Dermis microvascular lymphatic vessel endothelial cell (primary cell): ENCODE measurements around the gene TWF1. TPM values are rescaled to one million over a fixed set of nuclear protein-coding genes. Genes with fewer than 3 reads are reported as not detected.
A peak's percentile ranks its signal among the peaks of the same experiment; 100 is the strongest.
"Not testable (repeated sequence)": the region's sequence is repeated elsewhere in the genome, so short reads cannot be mapped to it uniquely, and the experiment has no call there.

Experiments used
- DNase-seq, 2 donors: peaks; one replicate each; pipeline versions ENCODE4 v3.0.0 to v3.0.0-alpha.2; 2010; ENCODE audit warnings: low read depth in 2 of 2
- total RNA-seq: library from RNA; depleted of rRNA; stranded (reverse); fragments of >200 nt; gene quantifications from 2 replicates; pipeline ENCODE4 v1.2.1, GENCODE V29; 2014

Gene TWF1
- total RNA-seq, 1 donor from 2014 or later: 95.4 TPM

DNA sequence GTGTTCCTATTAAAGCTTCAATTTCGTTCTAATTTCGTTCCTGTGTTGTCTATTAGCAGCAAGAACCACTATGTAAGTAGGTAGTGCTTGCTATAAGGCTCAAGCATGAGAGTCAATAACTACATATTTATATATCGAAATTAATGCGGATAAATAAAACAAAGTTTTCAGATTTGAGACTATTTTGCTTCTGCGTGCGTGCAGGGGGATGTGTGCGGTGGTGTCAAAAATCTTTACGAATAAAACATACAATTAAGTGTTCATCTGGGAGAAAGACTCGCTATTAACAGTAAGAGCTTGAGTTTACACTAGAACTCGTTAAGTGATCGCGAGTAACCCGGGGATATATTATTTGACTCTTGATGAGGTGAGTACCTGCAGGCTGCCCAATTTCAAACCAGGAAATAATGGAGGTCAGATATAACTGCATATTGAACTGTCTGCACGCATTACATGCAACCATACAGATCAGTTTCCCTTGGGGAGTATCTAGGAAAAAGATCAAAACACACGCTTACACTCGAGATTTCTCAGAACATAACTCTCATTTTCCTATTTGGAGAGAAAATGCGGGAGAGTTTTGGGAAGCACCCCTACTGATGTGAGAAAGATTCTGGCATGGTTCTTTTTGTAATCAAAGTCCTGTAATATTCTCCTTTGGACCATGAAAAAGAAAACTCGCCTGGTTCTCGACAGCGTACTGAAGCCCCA, 813 bp downstream of the TWF1 start:
- DNase-seq: no peak

DNA sequence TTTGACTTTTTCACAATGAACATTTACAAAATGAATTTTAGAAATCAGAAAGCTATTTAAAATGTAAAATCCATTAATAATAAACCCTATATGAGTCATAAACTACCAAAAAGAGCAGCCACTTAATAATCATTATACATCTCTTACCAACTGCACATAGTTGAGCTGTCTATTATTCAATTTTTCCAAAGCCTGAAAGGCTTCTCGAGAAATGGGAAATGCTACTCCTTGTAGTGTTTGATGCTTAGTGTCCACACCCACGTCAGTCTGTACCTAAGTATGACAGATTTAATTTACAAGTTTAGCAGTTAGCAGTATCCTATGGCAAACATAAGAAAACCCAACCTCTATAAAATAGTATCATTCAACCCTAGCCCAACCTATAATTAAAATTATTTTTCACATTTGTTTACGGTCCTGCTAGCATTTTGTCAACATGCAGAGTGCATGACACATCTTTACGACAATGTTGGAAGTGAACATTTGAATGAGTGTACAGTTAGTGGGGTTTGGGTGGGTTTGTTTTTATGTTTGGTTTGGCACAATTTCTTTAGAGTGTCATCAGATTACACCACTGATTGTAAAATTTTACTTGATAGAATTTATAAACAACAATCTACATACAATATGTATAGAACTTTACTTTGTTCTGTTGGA, 8.4 kb downstream of the TWF1 start:
- DNase-seq: no peak

DNA sequence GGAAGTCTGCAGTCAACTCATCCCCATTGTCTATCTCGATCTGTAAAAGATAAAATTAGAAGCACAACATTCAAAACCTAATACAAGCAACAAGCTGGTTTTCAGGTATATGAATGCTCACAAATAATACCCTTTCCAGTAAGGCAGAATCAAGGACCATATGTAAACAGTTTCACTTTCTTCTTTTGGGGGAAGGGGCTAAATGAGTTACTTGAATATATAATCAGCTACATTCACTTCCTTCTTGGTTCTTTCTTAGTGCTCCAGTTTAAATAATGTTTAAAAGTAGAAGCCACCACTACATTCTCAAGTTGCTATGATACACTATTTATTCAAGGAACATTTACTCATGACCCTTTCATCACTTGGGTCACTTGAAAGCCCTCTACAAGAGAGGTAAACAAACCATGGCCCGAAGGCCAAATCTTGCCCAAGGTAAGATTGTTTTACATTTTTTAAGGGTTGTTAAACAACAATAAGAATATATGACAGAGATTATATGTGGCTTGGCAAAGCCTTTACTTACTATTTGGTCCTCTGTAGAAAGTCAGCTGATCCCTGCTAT, 10.3 kb downstream of the TWF1 start:
- DNase-seq: no peak

DNA sequence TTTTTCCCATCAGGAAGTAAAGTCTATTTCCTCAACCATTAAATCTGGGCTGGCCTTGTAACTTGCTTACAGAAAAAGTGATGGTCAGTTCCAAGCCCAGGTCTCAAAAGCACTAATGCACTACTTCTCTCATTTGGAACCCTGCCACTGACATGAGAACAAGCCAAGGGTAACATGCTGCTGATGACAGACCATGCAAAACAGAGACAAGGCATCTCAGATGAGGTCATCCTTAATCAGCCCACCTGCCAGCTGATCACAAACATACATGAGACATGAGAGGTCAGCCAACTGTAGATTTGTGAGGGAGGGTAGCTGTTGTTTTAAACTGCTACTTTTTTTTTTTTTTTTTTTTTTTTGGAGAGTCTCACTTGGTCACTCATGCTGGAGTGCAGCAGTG, 16.2 kb downstream of the TWF1 start:
- DNase-seq: peak; percentile 82 to 91

DNA sequence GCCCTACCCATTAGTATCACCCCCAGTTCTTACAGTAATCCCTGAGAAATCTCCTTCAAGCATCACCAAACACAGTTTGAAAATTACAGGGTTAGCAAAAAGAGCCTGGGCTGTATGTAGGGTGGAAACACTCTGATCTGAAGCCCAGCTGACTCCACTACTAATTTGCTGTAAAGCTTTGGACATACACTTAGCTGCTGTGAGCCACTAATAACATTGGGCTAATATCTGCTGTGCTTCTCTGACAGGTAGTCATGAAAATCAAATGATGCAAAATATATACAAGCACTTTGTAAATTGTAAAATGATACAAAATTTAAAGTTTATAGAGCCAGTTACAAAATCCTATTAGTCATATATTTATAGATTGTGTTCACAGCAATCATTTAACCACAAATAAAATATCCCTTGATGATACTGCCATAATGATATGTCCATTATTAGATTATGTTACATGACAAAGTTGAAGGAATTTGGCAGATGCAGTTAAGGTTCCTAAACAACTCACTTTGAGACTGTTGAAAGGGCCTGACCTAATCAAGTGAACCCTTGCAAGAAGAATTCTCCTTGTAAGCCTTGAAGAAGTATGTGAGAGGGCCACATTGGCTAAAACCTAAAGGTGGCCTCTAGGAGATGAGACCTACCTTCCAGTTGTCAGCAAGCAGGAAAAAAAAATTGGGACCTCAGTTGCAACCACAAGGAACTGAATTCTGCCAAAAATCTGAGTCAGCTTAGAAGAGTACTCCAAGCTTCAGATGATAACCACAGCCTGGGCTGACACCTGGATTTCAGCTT, 19.0 kb downstream of the TWF1 start:
- DNase-seq: no peak

DNA sequence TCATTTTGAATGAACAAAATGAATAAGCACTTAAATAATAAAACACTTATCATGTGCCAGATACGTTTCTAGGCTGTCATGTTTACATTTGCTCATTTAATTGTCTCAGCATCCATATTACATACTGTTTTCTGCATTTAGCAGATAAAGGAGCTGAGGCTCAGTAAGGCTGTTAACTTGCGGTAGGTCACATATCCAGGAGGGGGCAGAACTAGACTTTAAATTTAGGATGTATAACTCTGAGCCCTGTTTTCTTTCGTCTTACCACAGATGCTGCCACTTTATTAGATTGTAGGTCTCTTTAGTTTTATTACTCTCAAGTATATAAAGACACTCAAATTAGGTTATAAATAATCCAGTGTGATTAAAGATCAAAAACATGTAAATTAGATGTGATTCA, 29.6 kb downstream of the TWF1 start:
- DNase-seq: peak in 1 of 2 donors; percentile 19

DNA sequence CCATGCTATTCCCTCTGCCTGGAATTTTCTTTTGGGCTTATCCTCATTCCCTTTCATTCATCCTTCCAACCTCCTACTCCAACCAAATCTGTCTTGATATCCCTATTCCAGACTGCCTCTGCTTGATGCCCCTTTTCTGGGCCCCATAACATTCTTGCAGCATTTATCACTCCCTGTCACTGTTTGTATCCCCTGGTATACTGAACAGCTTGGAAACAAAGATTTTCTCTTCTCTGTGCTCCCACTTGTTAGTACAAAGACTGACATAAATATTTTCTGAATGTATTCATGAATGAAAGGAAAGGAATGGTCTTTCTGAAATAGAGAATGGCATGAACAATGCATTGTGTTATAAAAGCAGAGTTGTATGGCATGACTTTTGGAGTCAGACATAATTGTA, 39.8 kb downstream of the TWF1 start:
- DNase-seq: no peak

DNA sequence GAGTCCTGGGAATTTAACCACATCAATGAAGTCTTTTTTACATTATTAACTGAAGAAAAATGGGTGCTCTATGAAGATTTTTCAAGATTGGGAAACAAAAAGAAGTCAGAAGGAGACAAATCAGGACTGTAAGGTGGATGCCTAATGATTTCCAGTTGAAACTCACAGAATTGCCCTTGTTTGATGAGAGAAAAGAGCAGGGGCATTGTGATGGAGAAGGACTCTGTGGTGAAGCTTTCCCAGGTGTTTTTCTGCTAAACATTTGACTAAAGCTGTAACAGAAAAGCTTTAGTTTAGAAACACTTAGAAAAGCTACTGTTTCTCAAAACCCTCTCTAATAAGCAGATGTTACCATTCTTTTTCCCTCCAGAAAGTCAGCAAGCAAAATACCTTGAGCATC, 41.6 kb downstream of the TWF1 start:
- no peak for DNase-seq

DNA sequence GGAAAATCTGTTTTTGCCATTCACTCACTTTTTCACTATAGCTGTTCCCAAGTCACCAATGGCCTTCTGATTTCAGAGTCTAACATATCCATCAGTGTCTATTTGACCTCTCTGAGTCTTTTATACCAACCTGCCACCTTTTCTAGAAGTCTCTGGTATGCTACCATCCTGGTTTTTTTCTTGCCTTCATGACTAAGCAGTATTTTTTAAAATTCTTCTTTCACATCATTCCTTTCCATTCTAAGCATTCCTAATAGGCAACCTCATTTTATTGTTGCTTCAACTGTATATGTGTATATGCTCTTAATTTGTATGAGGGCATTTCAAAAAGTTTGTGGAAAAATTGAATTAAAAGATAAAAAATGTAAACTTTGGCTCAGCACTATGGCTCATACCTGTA, 42.3 kb downstream of the TWF1 start:
- DNase-seq: no peak

DNA sequence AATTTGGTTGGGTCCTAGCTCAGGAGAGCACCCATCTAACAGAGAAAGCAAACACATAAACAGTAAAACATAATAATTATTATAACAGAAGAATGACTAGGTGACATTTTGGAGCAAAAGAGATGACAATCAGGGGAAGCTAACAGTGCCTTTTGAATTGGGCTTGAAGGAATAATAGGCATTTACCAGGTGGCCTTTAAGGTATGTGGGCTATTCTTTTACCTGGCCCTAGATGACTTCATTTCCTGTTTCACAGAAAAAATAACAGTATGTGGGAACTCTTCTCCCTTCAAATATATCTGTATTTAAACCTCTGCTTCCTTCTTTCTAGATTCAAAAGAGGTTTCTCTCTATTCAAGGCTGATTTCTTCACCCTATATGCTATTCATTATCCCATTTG, 43.5 kb downstream of the TWF1 start:
- DNase-seq: no peak

DNA sequence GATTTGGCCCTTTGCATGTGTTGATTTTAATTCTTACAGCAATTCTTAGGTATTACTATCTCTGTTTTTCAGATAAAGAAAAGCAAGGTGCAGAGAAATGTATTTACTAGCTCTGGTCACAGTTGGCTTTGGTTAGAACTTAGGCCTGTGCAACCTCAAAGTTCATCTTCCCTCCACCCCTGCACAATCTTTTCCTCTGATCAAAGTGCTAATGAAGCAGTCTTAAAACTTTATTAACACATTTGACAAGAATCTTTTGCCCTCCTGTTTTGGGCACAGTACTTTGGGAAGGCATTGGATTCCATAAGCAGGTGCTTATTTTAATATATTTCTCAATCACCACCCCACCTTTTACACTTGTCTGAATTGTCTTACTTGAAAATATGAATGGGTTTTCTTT, 44.6 kb downstream of the TWF1 start:
- DNase-seq: no peak

DNA sequence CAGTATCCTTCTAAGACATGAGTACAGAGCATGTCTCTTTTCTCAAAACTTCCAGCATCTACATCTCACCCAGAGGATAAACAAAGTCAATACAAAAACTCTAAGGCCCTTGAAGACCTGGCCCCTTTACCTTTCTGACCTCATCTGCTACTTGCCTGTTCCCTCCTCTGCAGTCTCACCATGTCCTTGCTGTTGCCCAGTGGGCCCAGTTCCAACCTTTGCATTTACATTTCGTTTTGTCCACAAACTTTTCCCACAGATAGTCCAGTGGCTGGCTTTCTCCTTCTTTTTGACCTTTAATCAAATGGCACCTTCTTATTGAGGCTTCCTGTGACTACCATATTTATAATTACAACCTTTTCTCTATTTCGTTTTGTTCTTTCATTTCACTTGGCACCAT, 45.7 kb downstream of the TWF1 start:
- DNase-seq: no peak

DNA sequence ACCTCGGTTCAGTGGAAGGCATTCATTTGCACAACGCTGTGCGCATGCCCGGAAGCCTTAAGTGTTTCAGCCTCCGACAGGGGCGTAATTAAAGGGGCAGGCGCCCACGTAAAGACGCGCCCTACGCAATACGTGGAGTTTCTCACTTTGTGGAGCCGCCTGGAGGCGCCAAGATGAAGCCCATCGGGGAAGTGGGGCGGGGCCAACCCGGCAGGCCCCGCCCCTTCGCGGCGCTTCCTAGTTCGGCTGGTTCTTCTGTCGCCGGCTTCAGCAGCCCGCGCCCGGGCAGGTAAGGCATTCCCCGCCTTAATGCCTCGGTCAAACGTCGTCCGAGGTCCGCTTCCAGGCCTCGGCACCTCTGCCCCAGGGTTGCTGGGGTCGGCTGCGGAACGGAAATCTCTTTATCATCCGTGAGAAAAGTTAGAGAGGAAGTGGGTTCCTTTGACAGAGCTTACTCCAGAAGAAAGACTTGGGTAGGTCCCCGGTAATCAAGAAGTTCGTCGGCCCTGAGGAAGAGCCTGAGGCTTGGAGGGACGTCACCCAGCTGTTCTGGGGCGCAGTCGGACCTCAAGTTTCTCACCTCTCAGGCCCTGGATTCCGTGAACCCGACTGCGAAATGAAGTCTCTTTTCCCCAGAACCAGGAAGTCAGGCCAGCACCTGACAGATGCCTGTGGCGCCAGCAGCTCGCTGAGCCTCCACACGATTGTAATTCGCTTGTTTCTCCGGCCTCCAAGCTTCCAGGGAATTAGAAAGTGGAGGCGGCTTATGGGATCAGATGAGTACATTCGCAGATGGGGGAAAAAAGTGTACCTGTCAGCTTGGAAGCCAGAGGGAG, 47.2 kb downstream of the TWF1 start, which contains the start of the genes IRAK4 and PUS7L:
TSS of gene IRAK4 (plus strand) at position 224 of the 836 bp plus-strand sequence. CDS start 9,161 bp downstream, outside the sequence.
TSS of gene PUS7L (minus strand) at position 63 of the 836 bp plus-strand sequence. CDS start 3,545 bp downstream, outside the sequence.
- peak; percentile 92 to 98 for DNase-seq

DNA sequence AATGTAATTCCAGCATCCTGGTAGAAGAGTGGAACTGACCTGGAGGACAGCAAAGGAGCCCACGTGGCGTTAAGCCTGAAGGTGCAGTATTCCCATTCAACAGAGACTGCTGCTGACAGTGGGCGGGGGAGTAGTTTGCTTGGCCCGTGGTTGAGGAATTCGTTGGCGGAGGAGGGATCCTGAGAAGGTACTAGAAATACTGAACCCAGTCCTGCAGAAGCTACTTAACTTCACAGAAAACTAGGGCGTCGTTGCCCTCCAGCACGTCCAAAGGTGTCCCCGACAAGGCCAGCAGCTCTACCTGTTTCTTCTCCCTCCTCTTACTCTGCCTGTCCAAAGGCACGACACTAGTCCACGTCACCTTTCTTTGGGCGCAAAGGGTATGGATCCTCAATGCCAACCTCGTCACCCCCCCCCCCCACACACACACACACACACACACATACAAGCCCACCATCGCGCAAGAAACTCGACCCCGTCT, 47.8 kb downstream of the TWF1 start:
- DNase-seq: peak in 1 of 2 donors; percentile 49

DNA sequence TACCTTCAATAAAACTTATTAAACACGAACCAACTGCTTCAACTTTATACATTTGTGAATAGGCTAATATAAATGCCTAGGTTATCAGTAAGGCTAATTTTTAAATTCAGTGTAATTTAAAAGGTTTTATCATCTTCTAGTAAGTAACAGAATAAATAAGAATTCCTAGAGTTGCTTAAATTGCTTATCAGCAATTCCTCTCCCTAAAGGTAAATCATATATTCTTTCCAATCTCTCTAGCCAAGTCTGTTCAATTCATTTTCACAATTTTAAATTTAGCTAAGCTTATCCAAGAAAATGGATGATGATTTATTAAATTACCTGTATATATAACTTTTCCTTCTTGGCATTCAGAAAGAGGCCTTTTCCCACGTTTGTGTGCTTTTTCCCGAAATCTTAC, 52.1 kb downstream of the TWF1 start:
- DNase-seq: no peak

DNA sequence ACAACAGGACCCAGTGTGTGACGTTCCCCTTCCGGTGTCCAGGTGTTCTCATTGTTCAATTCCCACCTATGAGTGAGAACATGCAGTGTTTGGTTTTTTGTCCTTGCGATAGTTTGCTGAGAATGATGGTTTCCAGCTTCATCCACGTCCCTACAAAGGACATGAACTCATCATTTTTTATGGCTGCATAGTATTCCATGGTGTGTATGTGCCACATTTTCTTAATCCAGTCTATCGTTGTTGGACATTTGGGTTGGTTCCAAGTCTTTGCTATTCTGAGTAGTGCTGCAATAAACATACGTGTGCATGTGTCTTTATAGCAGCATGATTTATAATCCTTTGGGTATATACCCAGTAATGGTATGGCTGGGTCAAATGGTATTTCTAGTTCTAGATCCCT, 54.8 kb downstream of the TWF1 start:
- DNase-seq: not testable (repeated sequence)

DNA sequence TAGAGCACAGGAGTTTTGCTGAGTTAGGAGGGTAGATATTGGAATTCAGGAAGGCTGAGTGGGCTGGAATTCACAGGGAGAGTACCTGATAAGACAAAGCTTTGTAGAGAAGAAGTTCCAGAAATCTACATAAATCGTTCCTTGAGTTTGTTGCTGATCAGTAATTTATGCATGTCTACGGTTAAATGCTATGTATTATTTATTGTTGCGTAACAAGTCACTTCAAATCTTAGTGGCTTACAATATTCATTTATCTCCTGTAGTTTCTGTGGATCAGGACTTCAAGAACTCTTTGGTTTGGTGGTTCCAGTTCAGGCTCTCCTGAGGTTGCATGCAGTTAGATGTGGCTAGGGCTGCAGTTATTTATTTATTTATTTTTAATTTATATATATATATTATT, 55.3 kb downstream of the TWF1 start:
- no peak for DNase-seq

DNA sequence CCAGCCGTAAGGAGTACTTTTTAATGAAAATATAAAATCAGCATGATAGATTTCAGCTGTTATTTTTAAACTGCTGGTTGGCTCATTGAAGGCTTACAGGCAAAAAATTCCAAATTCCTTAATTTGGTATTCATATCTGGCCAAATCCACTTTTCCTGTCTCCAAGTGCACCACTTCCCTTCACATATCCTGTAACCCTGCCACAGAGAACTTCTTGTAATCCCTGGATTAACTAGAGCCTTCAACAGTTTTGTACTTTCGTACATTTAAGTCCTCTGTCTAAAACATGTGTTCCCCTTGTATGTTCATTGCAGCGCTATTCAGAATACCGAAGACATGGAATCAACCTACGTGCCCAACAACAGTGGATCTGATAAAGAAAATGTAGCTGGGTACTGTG, 57.1 kb downstream of the TWF1 start:
- DNase-seq: no peak

DNA sequence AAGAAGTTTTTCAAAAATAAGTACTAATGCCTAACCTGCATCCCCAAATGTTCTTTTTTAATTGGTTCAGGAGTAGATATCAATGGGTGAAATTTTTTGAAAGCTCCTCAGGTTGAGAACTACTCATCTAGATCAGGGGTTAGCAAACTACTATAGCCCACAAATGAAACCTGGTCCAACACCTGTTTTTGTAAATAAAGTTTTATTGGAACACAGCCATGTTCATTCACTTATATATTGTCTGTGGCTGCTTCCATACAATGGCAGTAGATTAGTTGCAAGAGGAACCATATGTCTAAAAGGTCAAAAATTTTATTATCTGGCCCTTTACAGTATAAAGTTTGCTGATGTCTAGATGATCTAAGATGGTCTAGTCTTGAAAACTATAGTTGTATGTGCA, 61.3 kb downstream of the TWF1 start:
- DNase-seq: no peak
